Effector memory CD4-positive, alpha-beta T cell (primary cell): ENCODE results near the gene TMTC4.
"Not testable (repeated sequence)": the region's sequence is repeated elsewhere in the genome, so short reads cannot be mapped to it uniquely, and the experiment has no call there.

Experiments used
- DNase-seq, 3 donors: peaks; one replicate each; pipeline ENCODE4 v3.0.0-alpha.2; 2020
- H3K27ac ChIP-seq: 2 replicates; pipeline ENCODE4 v1.7.0; 2013; ENCODE audit warnings: mild to moderate bottlenecking, low read length, moderate library complexity; ENCODE audit not compliant: insufficient read depth, poor library complexity, severe bottlenecking
- H3K27me3 ChIP-seq: replicated peaks from 2 replicates; pipeline ENCODE4 v1.7.0; 2013; ENCODE audit warnings: mild to moderate bottlenecking, low read length; ENCODE audit not compliant: insufficient read depth, control insufficient read depth, poor library complexity, severe bottlenecking
- H3K36me3 ChIP-seq: 2 replicates; pipeline ENCODE4 v1.7.0; 2013; ENCODE audit warnings: mild to moderate bottlenecking, low read length, moderate library complexity; ENCODE audit not compliant: control insufficient read depth, insufficient read depth
- H3K4me1 ChIP-seq: 2 replicates; pipeline ENCODE4 v1.7.0; 2013; ENCODE audit warnings: low read length, mild to moderate bottlenecking; ENCODE audit not compliant: control insufficient read depth, insufficient read depth, poor library complexity, severe bottlenecking
- H3K4me3 ChIP-seq: 2 replicates; pipeline ENCODE4 v1.7.0; 2013; ENCODE audit warnings: low read length, low read depth, mild to moderate bottlenecking; ENCODE audit not compliant: insufficient read depth, poor library complexity, severe bottlenecking
- H3K9me3 ChIP-seq: 2 replicates; pipeline ENCODE4 v1.7.0; 2013; ENCODE audit warnings: mild to moderate bottlenecking, low read length, moderate library complexity; ENCODE audit not compliant: control insufficient read depth
- total RNA-seq, 3 donors: gene quantifications; one replicate each; lab custom pipeline; 2026; lab: John Stamatoyannopoulos, UW

TMTC4 gene
- total RNA-seq: 10.0 to 14.1 (median 12.8) reads per million in 3 donors

GRCh38 chr13:100674572-100674871, at the start of gene TMTC4:
Gene TMTC4, minus strand, starts transcription at chr13:100674795. Its CDS starts 4,433 bp downstream, at chr13:100670362.
- H3K4me3 ChIP-seq: peak within 1 kb of the TSS; percentile 85
- no peaks in the 10 kb centered on the region for H3K9me3 ChIP-seq
- H3K4me1 ChIP-seq: peaks cover 12% of the 10 kb centered on the region
- no peak for DNase-seq
- no peaks in the 10 kb centered on the region for H3K27me3 ChIP-seq
- H3K27ac ChIP-seq: peak within 1 kb of the TSS; percentile 74
- H3K36me3 ChIP-seq: peaks cover under 1% of the 10 kb centered on the region

GRCh38 chr13:100722517-100722916, 47.9 kb upstream of the TMTC4 start:
- no peaks in the 10 kb centered on the region for H3K36me3 ChIP-seq
- no peak overlapping the region for H3K4me3 ChIP-seq
- no peaks in the 10 kb centered on the region for H3K9me3 ChIP-seq
- H3K4me1 ChIP-seq: no peaks in the 10 kb centered on the region
- no peak for DNase-seq
- no peaks in the 10 kb centered on the region for H3K27me3 ChIP-seq
- H3K27ac ChIP-seq: no peak overlapping the region

GRCh38 chr13:100721885-100722512, 47.4 kb upstream of the TMTC4 start:
- Histone ChIP-seq H3K9me3 (no peaks in the 10 kb centered on the region), H3K27ac (no peak overlapping the region), H3K4me3 (no peak overlapping the region), H3K36me3 (no peaks in the 10 kb centered on the region), H3K4me1 (no peaks in the 10 kb centered on the region), H3K27me3 (no peaks in the 10 kb centered on the region)
- peak in 1 of 3 donors; percentile 17 for DNase-seq

GRCh38 chr13:100715604-100716003, 41.0 kb upstream of the TMTC4 start:
- no peaks in the 10 kb centered on the region for H3K9me3 ChIP-seq
- no peaks in the 10 kb centered on the region for H3K4me1 ChIP-seq
- H3K36me3 ChIP-seq: no peaks in the 10 kb centered on the region
- no peak overlapping the region for H3K4me3 ChIP-seq
- no peaks in the 10 kb centered on the region for H3K27me3 ChIP-seq
- no peak overlapping the region for H3K27ac ChIP-seq
- no peak for DNase-seq

GRCh38 chr13:100714478-100714877, 39.9 kb upstream of the TMTC4 start:
- H3K4me1 ChIP-seq: no peaks in the 10 kb centered on the region
- H3K27me3 ChIP-seq: no peaks in the 10 kb centered on the region
- H3K9me3 ChIP-seq: no peaks in the 10 kb centered on the region
- no peak for DNase-seq
- H3K36me3 ChIP-seq: no peaks in the 10 kb centered on the region
- no peak overlapping the region for H3K4me3 ChIP-seq
- no peak overlapping the region for H3K27ac ChIP-seq

- H3K4me3 ChIP-seq: no peak overlapping the region
- no peak for DNase-seq
- H3K27me3 ChIP-seq: no peaks in the 10 kb centered on the region
- no peaks in the 10 kb centered on the region for H3K36me3 ChIP-seq
- no peaks in the 10 kb centered on the region for H3K9me3 ChIP-seq
- no peaks in the 10 kb centered on the region for H3K4me1 ChIP-seq
- no peak overlapping the region for H3K27ac ChIP-seq
Observed at GRCh38 chr13:100710176-100710575, 35.6 kb upstream of the TMTC4 start.

GRCh38 chr13:100707818-100708740, 33.5 kb upstream of the TMTC4 start:
- no peak for DNase-seq
- H3K36me3 ChIP-seq: no peaks in the 10 kb centered on the region
- no peaks in the 10 kb centered on the region for H3K9me3 ChIP-seq
- no peaks in the 10 kb centered on the region for H3K4me1 ChIP-seq
- no peaks in the 10 kb centered on the region for H3K27me3 ChIP-seq
- H3K27ac ChIP-seq: no peak overlapping the region
- no peak overlapping the region for H3K4me3 ChIP-seq

- H3K27ac ChIP-seq, H3K36me3 ChIP-seq, H3K27me3 ChIP-seq, H3K9me3 ChIP-seq, H3K4me3 ChIP-seq, H3K4me1 ChIP-seq, DNase-seq: not testable (repeated sequence)
Observed at GRCh38 chr13:100698331-100698730, 23.7 kb upstream of the TMTC4 start.

GRCh38 chr13:100695509-100695773, 20.8 kb upstream of the TMTC4 start:
- Histone ChIP-seq H3K4me3 (no peak overlapping the region), H3K9me3 (no peaks in the 10 kb centered on the region), H3K27ac (no peak overlapping the region), H3K36me3 (no peaks in the 10 kb centered on the region), H3K4me1 (no peaks in the 10 kb centered on the region), H3K27me3 (peaks cover 8% of the 10 kb centered on the region)
- no peak for DNase-seq

GRCh38 chr13:100694722-100695508, 20.3 kb upstream of the TMTC4 start:
- no peak for DNase-seq
- Histone ChIP-seq H3K9me3 (no peaks in the 10 kb centered on the region), H3K27ac (no peak overlapping the region), H3K36me3 (no peaks in the 10 kb centered on the region), H3K4me3 (no peak overlapping the region), H3K27me3 (peaks cover 8% of the 10 kb centered on the region), H3K4me1 (no peaks in the 10 kb centered on the region)
